GM23338 (cell line): ENCODE measurements around the gene RICTOR. TPM values are rescaled to one million over a fixed set of nuclear protein-coding genes. Genes with fewer than 3 reads are reported as not detected.

Experiments used
- CREB1 ChIP-seq: fragments of 250-450 bp; sonication (Bioruptor Pico); IDR thresholded peaks from 2 replicates; pipeline ENCODE4 v1.5.0; 2020; ENCODE audit warnings: low read depth, mild to moderate bottlenecking, moderate library complexity
- EZH2 ChIP-seq: fragments of 200-600 bp; sonication (generic); IDR thresholded peaks from one replicate; pipeline ENCODE4 v1.8.0; 2017; ENCODE audit warnings: antibody characterized with exemption, mild to moderate bottlenecking, low read depth; ENCODE audit not compliant: unreplicated experiment
- JUNB ChIP-seq: IDR thresholded peaks from one replicate; pipeline ENCODE4 v1.6.1; 2016; ENCODE audit warnings: antibody characterized with exemption; ENCODE audit not compliant: unreplicated experiment
- REST ChIP-seq: IDR thresholded peaks from one replicate; pipeline ENCODE4 v1.6.1; 2018; ENCODE audit warnings: antibody characterized with exemption; ENCODE audit not compliant: unreplicated experiment
- ZNF331 ChIP-seq: fragments of 250-450 bp; sonication (Bioruptor Pico); IDR thresholded peaks from 2 replicates; pipeline ENCODE4 v1.5.0; 2020; ENCODE audit warnings: low read depth, mild to moderate bottlenecking, moderate library complexity
- polyA plus RNA-seq: library from polyadenylated mRNA; unstranded; fragments of >200 nt; fragmentation: Nextera tagmentation; extraction: Ambion mirVana; gene quantifications from 2 replicates; pipeline ENCODE4 v1.2.1, GENCODE V29; 2016
- total RNA-seq: library from RNA; depleted of rRNA; stranded (reverse); fragments of >200 nt; shearing (Covaris generic); gene quantifications from 2 replicates; pipeline ENCODE4 v1.2.3, GENCODE V29; 2014
- TF ChIP-seq, protein P1 (sequence below): fragments of 250-450 bp; sonication (Bioruptor Pico); IDR thresholded peaks from 2 replicates; pipeline ENCODE4 v1.5.0; 2020; ENCODE audit warnings: mild to moderate bottlenecking, moderate library complexity
- TF ChIP-seq, protein P2 (sequence below), 2 experiments: fragments of 200-600 bp in 1 of 2; sonication (generic) in 1 of 2; conservative IDR thresholded peaks; 2 replicates each; pipeline versions ENCODE4 v1.5.1 to v1.6.1; 2016 to 2017; ENCODE audit warnings: antibody characterized with exemption in 2 of 2, low read depth in 2 of 2, mild to moderate bottlenecking in 2 of 2, moderate library complexity in 1 of 2

The RICTOR gene
- total and polyA plus RNA-seq, 2 experiments from 2014 or later: 9.9 to 27.4 TPM

DNA sequence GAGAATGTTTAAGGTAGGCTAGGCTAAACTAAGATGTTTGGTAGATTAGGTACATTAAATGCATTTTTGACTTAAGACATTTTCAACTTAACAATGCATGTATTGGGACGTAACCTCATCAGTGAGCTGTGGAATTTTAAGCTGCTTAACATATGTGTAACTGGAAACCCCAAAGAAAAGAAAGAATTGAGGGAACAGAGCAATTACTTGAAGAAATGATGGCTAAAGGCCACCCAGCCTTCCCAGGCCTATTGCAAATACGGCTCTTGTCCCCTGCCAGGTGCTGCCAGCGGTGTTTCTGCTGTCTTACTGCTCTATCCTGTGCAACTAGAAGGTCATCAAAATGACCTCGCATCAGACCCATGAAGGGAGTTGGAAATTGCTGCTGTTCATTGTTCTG lies 52.0 kb downstream of the RICTOR start (continued):
- TF ChIP-seq, protein P1, sequence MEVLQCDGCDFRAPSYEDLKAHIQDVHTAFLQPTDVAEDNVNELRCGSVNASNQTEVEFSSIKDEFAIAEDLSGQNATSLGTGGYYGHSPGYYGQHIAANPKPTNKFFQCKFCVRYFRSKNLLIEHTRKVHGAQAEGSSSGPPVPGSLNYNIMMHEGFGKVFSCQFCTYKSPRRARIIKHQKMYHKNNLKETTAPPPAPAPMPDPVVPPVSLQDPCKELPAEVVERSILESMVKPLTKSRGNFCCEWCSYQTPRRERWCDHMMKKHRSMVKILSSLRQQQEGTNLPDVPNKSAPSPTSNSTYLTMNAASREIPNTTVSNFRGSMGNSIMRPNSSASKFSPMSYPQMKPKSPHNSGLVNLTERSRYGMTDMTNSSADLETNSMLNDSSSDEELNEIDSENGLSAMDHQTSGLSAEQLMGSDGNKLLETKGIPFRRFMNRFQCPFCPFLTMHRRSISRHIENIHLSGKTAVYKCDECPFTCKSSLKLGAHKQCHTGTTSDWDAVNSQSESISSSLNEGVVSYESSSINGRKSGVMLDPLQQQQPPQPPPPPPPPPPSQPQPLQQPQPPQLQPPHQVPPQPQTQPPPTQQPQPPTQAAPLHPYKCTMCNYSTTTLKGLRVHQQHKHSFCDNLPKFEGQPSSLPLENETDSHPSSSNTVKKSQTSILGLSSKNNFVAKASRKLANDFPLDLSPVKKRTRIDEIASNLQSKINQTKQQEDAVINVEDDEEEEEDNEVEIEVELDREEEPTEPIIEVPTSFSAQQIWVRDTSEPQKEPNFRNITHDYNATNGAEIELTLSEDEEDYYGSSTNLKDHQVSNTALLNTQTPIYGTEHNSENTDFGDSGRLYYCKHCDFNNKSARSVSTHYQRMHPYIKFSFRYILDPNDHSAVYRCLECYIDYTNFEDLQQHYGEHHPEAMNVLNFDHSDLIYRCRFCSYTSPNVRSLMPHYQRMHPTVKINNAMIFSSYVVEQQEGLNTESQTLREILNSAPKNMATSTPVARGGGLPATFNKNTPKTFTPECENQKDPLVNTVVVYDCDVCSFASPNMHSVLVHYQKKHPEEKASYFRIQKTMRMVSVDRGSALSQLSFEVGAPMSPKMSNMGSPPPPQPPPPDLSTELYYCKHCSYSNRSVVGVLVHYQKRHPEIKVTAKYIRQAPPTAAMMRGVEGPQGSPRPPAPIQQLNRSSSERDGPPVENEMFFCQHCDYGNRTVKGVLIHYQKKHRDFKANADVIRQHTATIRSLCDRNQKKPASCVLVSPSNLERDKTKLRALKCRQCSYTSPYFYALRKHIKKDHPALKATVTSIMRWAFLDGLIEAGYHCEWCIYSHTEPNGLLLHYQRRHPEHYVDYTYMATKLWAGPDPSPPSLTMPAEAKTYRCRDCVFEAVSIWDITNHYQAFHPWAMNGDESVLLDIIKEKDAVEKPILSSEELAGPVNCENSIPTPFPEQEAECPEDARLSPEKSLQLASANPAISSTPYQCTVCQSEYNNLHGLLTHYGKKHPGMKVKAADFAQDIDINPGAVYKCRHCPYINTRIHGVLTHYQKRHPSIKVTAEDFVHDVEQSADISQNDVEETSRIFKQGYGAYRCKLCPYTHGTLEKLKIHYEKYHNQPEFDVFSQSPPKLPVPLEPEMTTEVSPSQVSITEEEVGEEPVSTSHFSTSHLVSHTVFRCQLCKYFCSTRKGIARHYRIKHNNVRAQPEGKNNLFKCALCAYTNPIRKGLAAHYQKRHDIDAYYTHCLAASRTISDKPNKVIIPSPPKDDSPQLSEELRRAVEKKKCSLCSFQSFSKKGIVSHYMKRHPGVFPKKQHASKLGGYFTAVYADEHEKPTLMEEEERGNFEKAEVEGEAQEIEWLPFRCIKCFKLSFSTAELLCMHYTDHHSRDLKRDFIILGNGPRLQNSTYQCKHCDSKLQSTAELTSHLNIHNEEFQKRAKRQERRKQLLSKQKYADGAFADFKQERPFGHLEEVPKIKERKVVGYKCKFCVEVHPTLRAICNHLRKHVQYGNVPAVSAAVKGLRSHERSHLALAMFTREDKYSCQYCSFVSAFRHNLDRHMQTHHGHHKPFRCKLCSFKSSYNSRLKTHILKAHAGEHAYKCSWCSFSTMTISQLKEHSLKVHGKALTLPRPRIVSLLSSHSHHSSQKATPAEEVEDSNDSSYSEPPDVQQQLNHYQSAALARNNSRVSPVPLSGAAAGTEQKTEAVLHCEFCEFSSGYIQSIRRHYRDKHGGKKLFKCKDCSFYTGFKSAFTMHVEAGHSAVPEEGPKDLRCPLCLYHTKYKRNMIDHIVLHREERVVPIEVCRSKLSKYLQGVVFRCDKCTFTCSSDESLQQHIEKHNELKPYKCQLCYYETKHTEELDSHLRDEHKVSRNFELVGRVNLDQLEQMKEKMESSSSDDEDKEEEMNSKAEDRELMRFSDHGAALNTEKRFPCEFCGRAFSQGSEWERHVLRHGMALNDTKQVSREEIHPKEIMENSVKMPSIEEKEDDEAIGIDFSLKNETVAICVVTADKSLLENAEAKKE (CRISPR knock-in tag): no peak
- TF ChIP-seq ZNF331: no peak
- TF ChIP-seq CREB1: no peak
- no peak for TF ChIP-seq EZH2
- no peak for TF ChIP-seq JUNB
- TF ChIP-seq, protein P2, sequence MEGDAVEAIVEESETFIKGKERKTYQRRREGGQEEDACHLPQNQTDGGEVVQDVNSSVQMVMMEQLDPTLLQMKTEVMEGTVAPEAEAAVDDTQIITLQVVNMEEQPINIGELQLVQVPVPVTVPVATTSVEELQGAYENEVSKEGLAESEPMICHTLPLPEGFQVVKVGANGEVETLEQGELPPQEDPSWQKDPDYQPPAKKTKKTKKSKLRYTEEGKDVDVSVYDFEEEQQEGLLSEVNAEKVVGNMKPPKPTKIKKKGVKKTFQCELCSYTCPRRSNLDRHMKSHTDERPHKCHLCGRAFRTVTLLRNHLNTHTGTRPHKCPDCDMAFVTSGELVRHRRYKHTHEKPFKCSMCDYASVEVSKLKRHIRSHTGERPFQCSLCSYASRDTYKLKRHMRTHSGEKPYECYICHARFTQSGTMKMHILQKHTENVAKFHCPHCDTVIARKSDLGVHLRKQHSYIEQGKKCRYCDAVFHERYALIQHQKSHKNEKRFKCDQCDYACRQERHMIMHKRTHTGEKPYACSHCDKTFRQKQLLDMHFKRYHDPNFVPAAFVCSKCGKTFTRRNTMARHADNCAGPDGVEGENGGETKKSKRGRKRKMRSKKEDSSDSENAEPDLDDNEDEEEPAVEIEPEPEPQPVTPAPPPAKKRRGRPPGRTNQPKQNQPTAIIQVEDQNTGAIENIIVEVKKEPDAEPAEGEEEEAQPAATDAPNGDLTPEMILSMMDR (conservative IDR thresholded peaks at IDR 0.05; ENCODE audit: low read depth in 2 of 2): no peak
- no peak for TF ChIP-seq REST
